Nephron progenitor cell (in vitro differentiated cells): Measurements from ENCODE around the gene CCDC89.

Source experiments
- DNase-seq: peaks from one replicate; pipeline ENCODE4 v3.0.0; 2021
- H3K27ac Mint-ChIP-seq: 2 replicates; pipeline ENCODE4 v1.8.0; 2021; ENCODE audit warnings: mild to moderate bottlenecking, moderate library complexity, mixed read lengths
- H3K27me3 Mint-ChIP-seq: 2 replicates; pipeline ENCODE4 v1.8.0; 2021; ENCODE audit warnings: mild to moderate bottlenecking, low read depth, mixed read lengths; ENCODE audit not compliant: poor library complexity
- H3K36me3 Mint-ChIP-seq: 2 replicates; pipeline ENCODE4 v1.8.0; 2021; ENCODE audit warnings: low read depth, mixed read lengths
- H3K4me1 Mint-ChIP-seq: 2 replicates; pipeline ENCODE4 v1.8.0; 2021; ENCODE audit warnings: mixed read lengths
- H3K4me3 Mint-ChIP-seq: 2 replicates; pipeline ENCODE4 v1.8.0; 2021; ENCODE audit warnings: mild to moderate bottlenecking, moderate library complexity, mixed read lengths
- H3K9me3 Mint-ChIP-seq: 2 replicates; pipeline ENCODE4 v1.8.0; 2021; ENCODE audit warnings: mild to moderate bottlenecking, moderate library complexity, mixed read lengths
- TF ChIP-seq, protein P1 (sequence below): fragments of 200-600 bp; sonication (generic); IDR thresholded peaks from 2 replicates; pipeline ENCODE4 v1.5.0; 2021; ENCODE audit warnings: antibody characterized with exemption

CCDC89 gene

DNA sequence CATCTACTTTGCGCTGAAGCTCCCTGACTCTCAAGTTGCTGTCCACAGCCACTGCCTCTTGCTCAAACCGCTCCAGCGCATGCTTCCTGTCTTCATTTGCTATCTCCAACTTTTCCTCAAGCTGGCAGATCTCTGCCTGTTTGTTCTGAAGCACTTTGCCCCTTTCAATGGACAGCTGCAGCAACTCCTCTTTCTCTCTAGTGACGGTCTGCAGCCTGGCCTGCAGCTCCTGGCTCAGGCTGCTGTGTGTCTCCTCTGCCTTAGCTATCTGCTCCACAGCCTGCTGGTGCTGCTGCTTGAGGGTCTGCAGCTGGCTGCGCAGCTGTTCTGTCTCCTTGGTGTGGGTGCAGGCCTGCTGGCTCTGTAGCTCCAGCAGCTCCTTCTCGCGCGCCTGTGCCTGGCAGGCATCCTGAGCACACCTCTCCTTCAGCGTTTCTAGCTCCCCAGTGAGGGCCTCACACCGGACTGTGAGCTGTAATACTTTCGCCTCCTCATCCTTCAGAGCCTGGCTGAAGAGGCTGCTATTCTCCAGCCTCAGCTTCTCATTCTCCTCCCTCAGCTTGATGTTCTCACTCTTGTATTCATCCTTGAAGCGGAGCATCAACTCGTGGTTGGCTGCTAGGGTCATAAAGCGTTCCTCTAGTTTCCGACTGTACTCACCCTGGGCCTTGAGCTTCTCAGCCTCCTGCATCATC is 723 bp downstream of the CCDC89 start:
- Mint-ChIP-seq H3K27me3 (peaks cover 12% of the 10 kb centered on the region), H3K4me1 (peaks cover 13% of the 10 kb centered on the region), H3K9me3 (no peaks in the 10 kb centered on the region), H3K4me3 (no peak overlapping the region), H3K27ac (peak overlapping the region; percentile 68), H3K36me3 (no peaks in the 10 kb centered on the region)
- no peak for DNase-seq
- TF ChIP-seq, protein P1, sequence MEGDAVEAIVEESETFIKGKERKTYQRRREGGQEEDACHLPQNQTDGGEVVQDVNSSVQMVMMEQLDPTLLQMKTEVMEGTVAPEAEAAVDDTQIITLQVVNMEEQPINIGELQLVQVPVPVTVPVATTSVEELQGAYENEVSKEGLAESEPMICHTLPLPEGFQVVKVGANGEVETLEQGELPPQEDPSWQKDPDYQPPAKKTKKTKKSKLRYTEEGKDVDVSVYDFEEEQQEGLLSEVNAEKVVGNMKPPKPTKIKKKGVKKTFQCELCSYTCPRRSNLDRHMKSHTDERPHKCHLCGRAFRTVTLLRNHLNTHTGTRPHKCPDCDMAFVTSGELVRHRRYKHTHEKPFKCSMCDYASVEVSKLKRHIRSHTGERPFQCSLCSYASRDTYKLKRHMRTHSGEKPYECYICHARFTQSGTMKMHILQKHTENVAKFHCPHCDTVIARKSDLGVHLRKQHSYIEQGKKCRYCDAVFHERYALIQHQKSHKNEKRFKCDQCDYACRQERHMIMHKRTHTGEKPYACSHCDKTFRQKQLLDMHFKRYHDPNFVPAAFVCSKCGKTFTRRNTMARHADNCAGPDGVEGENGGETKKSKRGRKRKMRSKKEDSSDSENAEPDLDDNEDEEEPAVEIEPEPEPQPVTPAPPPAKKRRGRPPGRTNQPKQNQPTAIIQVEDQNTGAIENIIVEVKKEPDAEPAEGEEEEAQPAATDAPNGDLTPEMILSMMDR, result no peak

DNA sequence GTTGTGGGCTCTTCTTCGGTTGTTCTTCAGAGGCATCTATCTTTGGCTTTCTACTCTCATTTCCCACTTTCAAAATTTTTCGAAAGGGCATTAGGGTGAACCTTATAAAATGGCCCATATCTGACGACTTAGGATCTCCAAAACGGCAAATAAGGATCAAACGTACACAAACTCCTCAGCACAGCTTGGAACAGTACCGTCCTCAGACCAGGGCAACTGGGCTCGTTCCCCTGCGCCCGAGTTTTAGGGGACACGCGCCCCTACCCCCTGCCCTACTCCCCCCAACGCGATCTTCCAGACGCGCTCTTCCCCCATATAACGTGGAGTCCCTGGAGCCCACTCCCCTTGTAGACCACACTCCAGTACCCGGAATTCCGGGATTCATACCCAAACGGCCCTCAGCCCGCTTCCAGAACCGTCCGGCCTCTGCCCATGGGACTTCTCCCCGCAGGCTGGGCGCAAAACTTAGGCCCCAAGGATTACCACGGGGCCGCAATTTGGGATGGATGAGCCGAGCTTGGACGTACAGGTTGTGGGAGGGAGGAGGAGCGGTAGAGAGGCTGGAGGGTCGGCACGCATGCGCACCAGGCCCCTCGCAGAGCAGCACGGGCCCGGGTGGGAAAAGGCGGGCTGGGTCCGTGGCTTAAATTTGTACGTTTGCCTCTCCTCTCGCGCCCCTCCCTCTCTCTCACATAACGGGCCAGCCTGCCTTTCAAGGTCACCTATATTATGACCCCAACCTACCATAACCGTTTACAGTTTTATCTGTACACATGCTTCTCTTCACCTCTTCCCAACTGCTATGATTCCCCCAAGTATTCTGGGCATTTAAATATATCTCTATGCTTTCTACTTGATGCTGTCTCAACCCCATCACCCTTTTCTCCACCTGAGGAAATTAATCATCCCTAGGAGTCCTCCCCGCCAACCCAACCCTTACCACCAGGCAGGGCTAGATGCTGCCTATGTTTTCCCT is 3.4 kb downstream of the CCDC89 start:
- DNase-seq, result no peak
- TF ChIP-seq, protein P1, result no peak
- Mint-ChIP-seq H3K36me3 (no peaks in the 10 kb centered on the region), H3K27me3 (peaks cover 11% of the 10 kb centered on the region), H3K27ac (no peak overlapping the region), H3K9me3 (no peaks in the 10 kb centered on the region), H3K4me3 (no peak overlapping the region), H3K4me1 (peaks cover 13% of the 10 kb centered on the region)

DNA sequence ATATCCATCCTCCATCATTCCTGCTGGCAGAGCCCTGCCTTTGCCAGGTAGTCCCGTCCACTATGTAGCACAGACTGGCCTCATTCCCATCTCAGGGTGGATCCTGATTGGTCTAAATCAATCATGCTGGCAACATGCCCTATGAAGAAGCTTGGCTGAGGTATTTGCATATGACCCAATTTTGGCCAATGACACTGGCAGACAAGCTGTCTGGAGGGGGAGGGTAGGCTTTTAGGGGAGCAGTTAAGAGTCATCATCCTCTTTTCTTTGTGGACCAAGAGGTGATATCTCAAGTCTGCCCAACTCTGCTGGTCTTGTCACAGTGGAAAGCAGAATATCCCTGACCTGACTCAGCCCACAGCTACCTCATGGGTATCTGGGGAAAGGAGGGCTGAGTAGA is 5.1 kb downstream of the CCDC89 start:
- no peak for DNase-seq
- Mint-ChIP-seq H3K4me3 (no peak overlapping the region), H3K9me3 (no peaks in the 10 kb centered on the region), H3K4me1 (peaks cover 11% of the 10 kb centered on the region), H3K27me3 (peaks cover 10% of the 10 kb centered on the region), H3K27ac (no peak overlapping the region), H3K36me3 (no peaks in the 10 kb centered on the region)
- TF ChIP-seq, protein P1, result no peak

DNA sequence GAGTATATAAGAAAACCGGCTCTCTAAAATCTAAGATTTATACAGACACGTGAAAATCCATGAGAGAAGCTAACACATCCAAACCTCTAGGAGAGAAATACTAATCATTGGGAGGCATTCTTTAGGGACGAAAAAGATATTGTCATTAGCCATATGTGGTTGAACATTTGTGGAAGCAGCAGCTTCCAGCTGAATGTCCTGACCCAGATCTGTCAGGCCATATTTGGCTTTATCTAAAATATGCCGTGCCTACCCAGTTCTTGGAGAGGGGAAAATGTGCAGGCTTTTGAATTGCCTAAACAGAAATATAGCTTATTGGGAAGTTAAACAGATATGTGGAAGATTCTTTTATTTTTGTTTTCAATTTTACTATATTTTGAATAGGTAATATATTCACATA is 6.4 kb downstream of the CCDC89 start:
- Mint-ChIP-seq H3K9me3 (peaks cover 6% of the 10 kb centered on the region), H3K36me3 (no peaks in the 10 kb centered on the region), H3K27ac (no peak overlapping the region), H3K4me3 (no peak overlapping the region), H3K27me3 (peaks cover 7% of the 10 kb centered on the region), H3K4me1 (no peaks in the 10 kb centered on the region)
- no peak for DNase-seq
- TF ChIP-seq, protein P1, result no peak

DNA sequence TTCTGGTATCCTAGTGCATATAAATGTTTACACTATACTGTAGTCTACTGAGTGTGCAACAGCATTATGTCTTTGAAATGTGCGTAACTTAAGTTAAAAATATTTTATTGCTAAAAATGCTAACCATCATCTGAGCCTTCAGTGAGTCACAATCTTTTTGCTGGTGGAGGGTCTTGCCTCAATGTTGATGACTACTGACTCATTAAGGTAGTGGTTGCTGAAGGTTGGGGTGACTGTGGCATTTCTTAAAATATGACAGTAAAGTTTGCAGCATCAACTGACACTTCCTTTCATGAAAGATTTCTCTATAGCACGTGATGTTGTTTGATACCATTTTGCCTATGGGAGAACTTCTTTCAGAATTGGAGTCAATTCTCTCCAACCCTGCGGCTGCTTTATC is 12.6 kb downstream of the CCDC89 start:
- TF ChIP-seq, protein P1, result no peak
- H3K27me3 Mint-ChIP-seq, result peaks cover 7% of the 10 kb centered on the region
- no peaks in the 10 kb centered on the region for H3K36me3 Mint-ChIP-seq
- H3K4me3 Mint-ChIP-seq, result no peak overlapping the region
- DNase-seq, result no peak
- peaks cover 30% of the 10 kb centered on the region for H3K9me3 Mint-ChIP-seq
- no peak overlapping the region for H3K27ac Mint-ChIP-seq
- no peaks in the 10 kb centered on the region for H3K4me1 Mint-ChIP-seq
